Activated naive CD8-positive, alpha-beta T cell treated with anti-CD3 and anti-CD28 coated beads, Interleukin-2, amount 10 ng/mL, durations not matched to agents 7 days and 5 days (primary cell): ENCODE results near the gene PSMA5. TPM values are rescaled to one million over a fixed set of nuclear protein-coding genes. Genes with fewer than 3 reads are reported as not detected.
A peak's percentile ranks its signal among the peaks of the same experiment; 100 is the strongest.
"Not testable (repeated sequence)": the region's sequence is repeated elsewhere in the genome, so short reads cannot be mapped to it uniquely, and the experiment has no call there.

Source experiments
- ATAC-seq: fragments of 150-1000 bp; cut with Tn5 transposase; one replicate; pipeline ENCODE4 v1.10.0; 2021; ENCODE audit warnings: low read depth, moderate library complexity
- POLR2A ChIA-PET: fragments of 350-600 bp; sonication (Branson Sonifier 250); formaldehyde crosslinking; loops from one replicate; lab custom pipeline; 2021; ENCODE audit warnings: antibody characterized with exemption; lab: Charles Lee
- DNase-seq: peaks from one replicate; pipeline ENCODE4 v3.0.0; 2021
- H3K27ac Mint-ChIP-seq: one replicate; pipeline ENCODE4 v1.8.0; 2022; ENCODE audit warnings: mild to moderate bottlenecking, mixed read lengths
- H3K27me3 Mint-ChIP-seq: one replicate; pipeline ENCODE4 v1.8.0; 2022; ENCODE audit warnings: mild to moderate bottlenecking, moderate library complexity, mixed read lengths
- H3K36me3 Mint-ChIP-seq: one replicate; pipeline ENCODE4 v1.8.0; 2021; ENCODE audit warnings: mild to moderate bottlenecking, mixed read lengths
- H3K4me1 Mint-ChIP-seq: one replicate; pipeline ENCODE4 v1.8.0; 2021; ENCODE audit warnings: mixed read lengths
- H3K4me3 Mint-ChIP-seq: one replicate; pipeline ENCODE4 v1.8.0; 2022; ENCODE audit warnings: mild to moderate bottlenecking, moderate library complexity, mixed read lengths
- H3K9me3 Mint-ChIP-seq: one replicate; pipeline ENCODE4 v1.8.0; 2021; ENCODE audit warnings: mixed read lengths
- total RNA-seq, 2 experiments: library from RNA; stranded (reverse); gene quantifications; one replicate each; pipeline ENCODE4 v1.2.3, GENCODE V29; 2021

The PSMA5 gene
- total RNA-seq: 100 to 1,000 TPM; 135 TPM

- ATAC-seq (peak; percentile 93), DNase-seq (peak; percentile 89)
- peaks cover 27% of the 10 kb centered on the region for H3K4me1 Mint-ChIP-seq
- peak within 1 kb of the TSS; percentile 97 for H3K27ac Mint-ChIP-seq
- no peaks in the 10 kb centered on the region for H3K27me3 Mint-ChIP-seq
- peak within 1 kb of the TSS; percentile 93 for H3K4me3 Mint-ChIP-seq
- POLR2A ChIA-PET: interaction anchor here (0.6 to 2.8 kb wide), 14 partner anchors 16 to 779 kb away, joined by 3 to 37 read pairs (median 4); partner anchors contain the start of genes AMPD2, ATXN7L2, GNAI3 and PSRC1
- no peaks in the 10 kb centered on the region for H3K9me3 Mint-ChIP-seq
- H3K36me3 Mint-ChIP-seq: peaks cover 15% of the 10 kb centered on the region
Observed at GRCh38 chr1:109426281-109427170, at the start of gene PSMA5. TSS of gene PSMA5 (minus strand) at chr1:109426448. CDS start at chr1:109426330, 118 bp downstream.

DNA sequence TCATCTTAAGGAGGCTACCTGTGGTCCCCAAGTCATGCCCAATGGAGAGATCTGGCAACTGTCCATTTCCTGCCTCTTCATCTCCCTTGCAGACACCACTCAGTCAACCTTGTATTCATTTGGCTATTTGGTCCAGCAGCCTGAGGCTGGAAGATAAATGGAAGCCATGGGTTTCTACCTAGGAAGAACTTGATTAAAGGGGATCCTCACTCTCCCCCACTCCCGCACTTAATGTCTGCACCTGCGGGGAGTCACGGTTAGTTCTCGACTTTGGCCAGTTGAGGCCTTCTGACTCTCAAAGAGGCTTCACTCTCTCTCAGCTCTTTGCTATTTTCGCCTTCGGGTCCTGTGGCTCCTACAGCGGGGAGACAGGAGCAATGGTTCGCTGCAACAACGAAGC, 49.0 kb upstream of the PSMA5 start:
- Mint-ChIP-seq H3K4me3 (no peak overlapping the region), H3K4me1 (peaks cover 5% of the 10 kb centered on the region), H3K27me3 (peaks cover 33% of the 10 kb centered on the region), H3K9me3 (no peaks in the 10 kb centered on the region), H3K36me3 (no peaks in the 10 kb centered on the region), H3K27ac (no peak overlapping the region)
- ATAC-seq (no peak), DNase-seq (no peak)
- POLR2A ChIA-PET: interaction anchor here (1.1 kb wide), 1 partner anchor 50 kb away, joined by 3 read pairs; the partner anchor contains the start of gene PSMA5

GRCh38 chr1:109474697-109475096, 48.4 kb upstream of the PSMA5 start:
- ATAC-seq (no peak), DNase-seq (no peak)
- H3K4me3 Mint-ChIP-seq: no peak overlapping the region
- H3K36me3 Mint-ChIP-seq: no peaks in the 10 kb centered on the region
- H3K9me3 Mint-ChIP-seq: no peaks in the 10 kb centered on the region
- POLR2A ChIA-PET: no interaction called here
- H3K4me1 Mint-ChIP-seq: peaks cover 5% of the 10 kb centered on the region
- H3K27ac Mint-ChIP-seq: no peak overlapping the region
- H3K27me3 Mint-ChIP-seq: peaks cover 39% of the 10 kb centered on the region

DNA sequence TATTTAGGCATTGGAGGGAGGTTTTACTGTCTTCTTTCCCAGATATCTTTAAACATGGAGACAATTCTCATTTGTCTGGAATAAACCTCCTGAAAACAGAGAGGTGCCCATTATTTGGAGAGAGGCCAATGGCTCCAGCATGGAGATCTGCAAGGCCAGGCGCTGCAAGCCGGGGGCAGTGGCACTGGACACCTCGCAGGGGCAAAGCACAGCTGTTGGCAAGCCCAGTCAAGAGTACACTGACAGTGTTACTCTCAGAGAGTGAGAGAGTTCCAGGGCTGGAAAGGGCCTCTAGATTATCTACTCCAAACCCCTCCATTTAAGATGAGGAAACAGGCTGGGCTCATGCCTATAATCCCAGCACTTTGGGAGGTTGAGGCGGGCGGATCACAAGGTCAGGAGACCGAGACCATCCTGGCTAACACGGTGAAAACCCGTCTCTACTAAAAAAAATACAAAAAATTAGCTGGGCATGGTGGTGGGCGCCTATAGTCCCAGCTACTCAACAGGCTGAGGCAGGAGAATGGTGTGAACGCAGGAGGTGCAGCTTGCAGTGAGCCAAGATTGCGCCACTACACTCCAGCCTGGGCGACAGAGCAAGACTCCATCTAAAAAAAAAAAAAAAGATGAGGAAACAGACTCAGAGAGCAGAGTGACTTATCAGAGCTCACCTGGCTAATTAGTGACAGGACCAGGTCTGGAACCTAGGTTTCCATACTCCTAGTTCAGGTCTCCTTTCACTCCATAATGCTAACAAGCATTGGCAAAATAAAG, 47.2 kb upstream of the PSMA5 start:
- ATAC-seq, H3K4me3 Mint-ChIP-seq, POLR2A ChIA-PET, H3K9me3 Mint-ChIP-seq, H3K36me3 Mint-ChIP-seq, H3K27ac Mint-ChIP-seq, DNase-seq, H3K4me1 Mint-ChIP-seq: not testable (repeated sequence)
- peaks cover 51% of the 10 kb centered on the region for H3K27me3 Mint-ChIP-seq

GRCh38 chr1:109472779-109473178, 46.5 kb upstream of the PSMA5 start:
- Mint-ChIP-seq H3K9me3 (no peaks in the 10 kb centered on the region), H3K27me3 (peaks cover 58% of the 10 kb centered on the region), H3K4me1 (peaks cover 2% of the 10 kb centered on the region), H3K4me3 (no peak overlapping the region), H3K36me3 (no peaks in the 10 kb centered on the region), H3K27ac (no peak overlapping the region)
- ATAC-seq (no peak), DNase-seq (no peak)
- POLR2A ChIA-PET: no interaction called here

DNA sequence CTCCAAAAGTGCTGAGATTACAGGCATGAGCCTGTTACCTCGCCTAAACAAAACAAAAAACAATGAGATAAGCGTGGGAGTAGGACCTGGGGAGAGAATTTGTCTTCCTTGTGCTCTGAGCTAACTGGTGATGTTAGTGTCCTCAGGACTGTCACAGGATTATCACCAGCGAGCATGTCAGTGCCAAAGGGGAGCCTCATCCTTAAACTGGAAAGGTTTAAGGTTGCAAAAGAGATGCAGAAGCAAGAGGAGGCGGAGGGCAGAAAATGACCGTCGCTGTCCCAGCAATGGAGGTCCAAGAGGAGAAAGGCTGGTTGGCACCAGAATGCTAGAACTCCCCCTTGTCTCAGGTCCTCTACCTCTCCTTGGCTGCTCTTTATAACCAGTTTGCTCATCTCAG, 44.0 kb upstream of the PSMA5 start:
- DNase-seq (no peak), ATAC-seq (no peak)
- H3K36me3 Mint-ChIP-seq: no peaks in the 10 kb centered on the region
- peaks cover 4% of the 10 kb centered on the region for H3K4me1 Mint-ChIP-seq
- no peak overlapping the region for H3K4me3 Mint-ChIP-seq
- H3K27ac Mint-ChIP-seq: no peak overlapping the region
- H3K27me3 Mint-ChIP-seq: peaks cover 72% of the 10 kb centered on the region
- POLR2A ChIA-PET: interaction anchor here (0.7 kb wide), 1 partner anchor 44 kb away, joined by 5 read pairs; the partner anchor contains the start of gene PSMA5
- H3K9me3 Mint-ChIP-seq: no peaks in the 10 kb centered on the region

DNA sequence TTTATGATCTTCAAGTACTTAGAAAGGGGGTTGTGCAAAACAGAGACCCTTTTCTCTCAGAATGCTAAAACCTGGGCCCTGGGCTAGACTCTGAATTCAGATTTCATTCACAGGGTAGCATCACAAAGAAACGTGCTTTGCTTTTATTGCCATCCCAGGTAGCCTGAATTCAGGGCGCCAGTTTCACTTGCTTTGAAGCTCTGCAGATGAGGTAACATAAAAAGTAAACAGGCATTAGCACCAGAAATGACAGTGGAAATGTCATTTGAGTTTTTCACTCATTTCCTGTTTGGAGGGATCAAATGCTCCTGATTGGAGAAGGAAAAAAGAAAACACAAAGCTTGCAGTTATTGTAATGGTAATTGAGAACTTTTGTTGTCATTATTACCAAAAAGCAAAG, 42.7 kb upstream of the PSMA5 start:
- H3K36me3 Mint-ChIP-seq: no peaks in the 10 kb centered on the region
- H3K9me3 Mint-ChIP-seq: no peaks in the 10 kb centered on the region
- DNase-seq (no peak), ATAC-seq (no peak)
- no peak overlapping the region for H3K4me3 Mint-ChIP-seq
- POLR2A ChIA-PET: interaction anchor here (0.9 kb wide), 1 partner anchor 25 kb away, joined by 3 read pairs; the partner anchor contains the start of gene CYB561D1
- H3K27ac Mint-ChIP-seq: no peak overlapping the region
- H3K4me1 Mint-ChIP-seq: peaks cover 4% of the 10 kb centered on the region
- peaks cover 83% of the 10 kb centered on the region for H3K27me3 Mint-ChIP-seq

DNA sequence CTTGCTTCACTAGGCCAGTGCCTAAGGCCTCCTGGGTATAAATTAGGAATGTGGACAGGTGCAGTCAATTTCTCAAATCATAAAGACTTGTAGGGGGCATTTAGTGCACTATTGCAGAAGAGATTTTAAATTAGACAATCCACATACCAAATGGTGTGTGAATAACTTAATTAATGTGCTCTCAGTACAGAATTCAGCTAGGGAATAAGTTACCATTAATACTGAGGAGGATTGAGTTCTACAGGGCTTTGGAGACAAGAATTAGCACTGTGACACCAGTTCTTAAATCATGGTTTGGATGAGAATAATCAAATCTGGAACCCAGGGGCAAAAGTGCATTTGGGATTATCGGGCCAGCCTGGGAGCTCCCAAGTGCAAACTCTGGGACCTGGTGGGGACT, 41.8 kb upstream of the PSMA5 start:
- H3K9me3 Mint-ChIP-seq: no peaks in the 10 kb centered on the region
- H3K4me1 Mint-ChIP-seq: peaks cover 4% of the 10 kb centered on the region
- H3K27ac Mint-ChIP-seq: no peak overlapping the region
- POLR2A ChIA-PET: no interaction called here
- ATAC-seq (no peak), DNase-seq (no peak)
- peaks cover 88% of the 10 kb centered on the region for H3K27me3 Mint-ChIP-seq
- no peak overlapping the region for H3K4me3 Mint-ChIP-seq
- H3K36me3 Mint-ChIP-seq: no peaks in the 10 kb centered on the region

DNA sequence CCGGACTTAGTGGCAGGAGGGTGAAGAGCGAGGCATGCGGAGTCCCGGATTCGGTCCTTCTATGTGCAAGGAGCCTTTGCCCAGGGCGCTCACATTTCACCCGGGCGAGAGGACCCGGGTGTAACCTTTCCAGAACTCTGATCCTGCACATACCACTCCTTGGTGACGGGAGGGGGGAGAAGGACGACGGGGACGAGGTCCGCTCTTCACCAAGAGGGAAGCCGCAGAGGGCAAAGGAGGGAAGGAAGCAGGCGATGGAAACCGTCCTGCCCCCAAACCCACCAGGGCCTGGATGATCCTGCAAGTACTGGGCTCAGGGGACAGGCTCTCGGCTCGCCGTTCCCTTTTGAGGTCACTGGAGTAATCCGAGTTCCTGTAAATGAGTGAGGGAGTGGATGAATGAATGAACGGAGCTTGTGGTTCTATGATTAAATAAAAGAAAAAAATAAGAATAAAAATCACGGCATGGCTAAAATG, 41.1 kb upstream of the PSMA5 start:
- ATAC-seq (no peak), DNase-seq (no peak)
- Mint-ChIP-seq H3K4me1 (peaks cover 4% of the 10 kb centered on the region), H3K27ac (no peak overlapping the region), H3K27me3 (peaks cover 86% of the 10 kb centered on the region), H3K4me3 (no peak overlapping the region), H3K9me3 (no peaks in the 10 kb centered on the region), H3K36me3 (no peaks in the 10 kb centered on the region)
- POLR2A ChIA-PET: no interaction called here

DNA sequence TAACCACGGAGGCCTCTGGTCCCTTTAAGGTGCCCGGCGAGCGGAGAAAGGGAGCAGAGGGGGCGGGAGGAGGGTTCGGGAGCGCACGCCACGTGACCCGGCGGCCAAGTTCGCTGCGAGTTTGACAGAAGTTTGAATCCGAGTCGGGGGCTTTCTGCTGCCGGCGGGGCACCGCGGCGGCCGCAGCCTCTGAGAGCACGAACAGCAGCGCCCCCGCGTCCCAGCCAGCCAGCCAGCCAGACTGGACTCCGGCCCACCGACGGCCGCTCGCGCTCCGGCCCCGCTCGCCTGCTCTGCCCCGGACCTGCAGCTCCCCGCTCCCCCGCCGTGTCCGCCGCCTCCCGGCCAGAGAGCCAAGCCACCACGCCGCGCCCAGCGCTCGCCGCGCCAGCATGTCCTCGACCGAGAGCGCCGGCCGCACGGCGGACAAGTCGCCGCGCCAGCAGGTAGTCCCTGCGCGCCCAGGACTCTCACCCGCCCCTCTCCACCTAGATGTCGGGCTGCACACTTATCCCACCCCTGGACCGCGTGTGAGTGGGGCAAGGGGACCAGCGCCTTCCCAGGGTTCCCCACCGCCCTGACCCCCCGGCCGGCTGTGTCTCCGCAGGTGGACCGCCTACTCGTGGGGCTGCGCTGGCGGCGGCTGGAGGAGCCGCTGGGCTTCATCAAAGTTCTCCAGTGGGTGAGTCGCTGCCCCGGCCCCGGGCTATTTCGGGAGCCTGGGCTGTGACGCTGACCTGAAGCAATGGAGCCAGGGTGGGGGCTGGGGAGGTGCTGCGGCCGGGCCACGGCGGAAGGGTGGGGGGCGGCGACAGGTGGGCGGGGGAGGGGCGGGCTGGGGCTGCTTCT, 40.4 kb upstream of the PSMA5 start, which contains the start of gene SYPL2:
Gene SYPL2 (plus strand): TSS at position 95 of the 849 bp plus-strand sequence. CDS start 298 bp downstream, at position 393.
- H3K9me3 Mint-ChIP-seq: no peaks in the 10 kb centered on the region
- ATAC-seq (peak; percentile 30), DNase-seq (peak; percentile 39)
- POLR2A ChIA-PET: no interaction called here
- peaks cover 91% of the 10 kb centered on the region for H3K27me3 Mint-ChIP-seq
- H3K27ac Mint-ChIP-seq: no peak within 1 kb of the TSS
- H3K36me3 Mint-ChIP-seq: no peaks in the 10 kb centered on the region
- peak within 1 kb of the TSS; percentile 51 for H3K4me3 Mint-ChIP-seq
- peaks cover 4% of the 10 kb centered on the region for H3K4me1 Mint-ChIP-seq

GRCh38 chr1:109466125-109466451, 39.8 kb upstream of the PSMA5 start:
- no peak overlapping the region for H3K27ac Mint-ChIP-seq

DNA sequence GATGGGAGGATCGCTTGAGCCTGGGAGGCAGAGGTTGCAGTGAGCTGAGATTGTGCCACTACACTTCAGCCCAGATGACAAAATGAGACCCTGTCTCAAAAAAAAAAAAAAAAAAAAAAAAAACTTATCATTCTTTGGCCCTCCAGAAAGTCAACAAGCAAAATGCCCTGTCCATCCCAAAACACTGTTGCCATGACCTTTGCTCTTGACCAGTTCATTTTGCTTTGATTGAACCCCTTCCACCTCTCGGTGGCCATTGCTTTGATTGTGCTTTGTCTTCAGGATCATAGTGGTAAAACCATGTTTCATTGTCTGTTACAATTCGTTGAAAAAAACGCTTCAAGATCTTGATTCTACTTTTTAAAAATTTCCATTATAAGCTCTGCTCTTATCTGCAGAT, 31.6 kb upstream of the PSMA5 start:
- no peak for DNase-seq
- no peak overlapping the region for H3K4me3 Mint-ChIP-seq
- peaks cover 16% of the 10 kb centered on the region for H3K9me3 Mint-ChIP-seq
- POLR2A ChIA-PET: no interaction called here
- H3K27ac Mint-ChIP-seq: no peak overlapping the region
- peaks cover 30% of the 10 kb centered on the region for H3K27me3 Mint-ChIP-seq
- no peak for ATAC-seq
- peaks cover 2% of the 10 kb centered on the region for H3K36me3 Mint-ChIP-seq
- H3K4me1 Mint-ChIP-seq: no peaks in the 10 kb centered on the region

More at GRCh38 chr1:109466125-109466451, 39.8 kb upstream of the PSMA5 start:
- peaks cover 4% of the 10 kb centered on the region for H3K4me1 Mint-ChIP-seq
- no peak for DNase-seq
- ATAC-seq: no peak
- POLR2A ChIA-PET: no interaction called here
- no peaks in the 10 kb centered on the region for H3K9me3 Mint-ChIP-seq
- H3K27me3 Mint-ChIP-seq: peaks cover 92% of the 10 kb centered on the region
- H3K4me3 Mint-ChIP-seq: peak overlapping the region; percentile 51
- no peaks in the 10 kb centered on the region for H3K36me3 Mint-ChIP-seq
